Lung (tissue), 13 donors: Measurements from ENCODE around the gene ARAP1. TPM values are rescaled to one million over a fixed set of nuclear protein-coding genes. Genes with fewer than 3 reads are reported as not detected.
A peak's percentile ranks its signal among the peaks of the same experiment; 100 is the strongest.

Experiments
- ATAC-seq: fragments of 200-7000 bp; cut with Tn5 transposase; one replicate; pipeline ENCODE4 v1.9.1; 2020; ENCODE audit warnings: moderate number of reproducible peaks; ENCODE audit not compliant: insufficient read depth, low FRiP score
- DNase-seq, 3 donors: peaks; one replicate each; pipeline ENCODE4 v3.0.0-alpha.2; 2013 to 2017
- H3K27ac ChIP-seq, 2 donors: one replicate each; pipeline ENCODE4 v1.5.1; 2013; ENCODE audit warnings: mild to moderate bottlenecking in 2 of 2, moderate library complexity in 2 of 2, control low read depth in 1 of 2, inconsistent platforms in 1 of 2, low read depth in 1 of 2, low read length in 1 of 2
- H3K27me3 ChIP-seq, 3 donors: one replicate each; pipeline ENCODE4 v1.5.1; 2013; ENCODE audit warnings: low read length in 2 of 3; ENCODE audit not compliant: control insufficient read depth in 3 of 3, insufficient read depth in 3 of 3
- H3K36me3 ChIP-seq, 4 donors: one replicate each; pipeline ENCODE4 v1.5.1; 2013; ENCODE audit warnings: low read length in 4 of 4, mild to moderate bottlenecking in 1 of 4, moderate library complexity in 1 of 4; ENCODE audit not compliant: control insufficient read depth in 4 of 4, insufficient read depth in 4 of 4
- H3K4me1 ChIP-seq, 5 donors: one replicate each; pipeline ENCODE4 v1.5.1; 2013; ENCODE audit warnings: low read length in 5 of 5, mild to moderate bottlenecking in 2 of 5, moderate library complexity in 1 of 5; ENCODE audit not compliant: control insufficient read depth in 5 of 5, insufficient read depth in 5 of 5
- H3K4me3 ChIP-seq: one replicate; pipeline ENCODE4 v1.5.1; 2013; ENCODE audit warnings: mild to moderate bottlenecking, control low read depth, moderate library complexity
- H3K9ac ChIP-seq, 2 donors: one replicate each; pipeline ENCODE4 v1.5.1; 2013; ENCODE audit warnings: low read length in 2 of 2, control low read depth in 1 of 2; ENCODE audit not compliant: insufficient read depth in 1 of 2
- H3K9me3 ChIP-seq, 4 donors: one replicate each; pipeline ENCODE4 v1.5.1; 2013; ENCODE audit warnings: low read length in 3 of 4, mild to moderate bottlenecking in 1 of 4, moderate library complexity in 1 of 4; ENCODE audit not compliant: control insufficient read depth in 4 of 4, insufficient read depth in 3 of 4
- CTCF ChIP-seq: IDR thresholded peaks from 2 replicates; pipeline ENCODE4 v1.5.1; 2012; ENCODE audit warnings: mild to moderate bottlenecking; ENCODE audit errors: control extremely low read depth, extremely low read depth
- WGBS, 2 donors: extraction: QIAGEN DNeasy Blood & Tissue Kit; methylation state at CpG; one replicate each; pipeline ENCODE4 v1.1.7; 2013; 5-methylcytosine and 5-hydroxymethylcytosine counted together
- polyA plus RNA-seq, 2 donors: library from polyadenylated mRNA; stranded (reverse); fragments of 200-250 nt; gene quantifications; one replicate each; pipeline ENCODE4 v1.2.1, GENCODE V29; 2013
- small RNA-seq: library from RNA; depleted of rRNA; stranded (forward); fragments of <200 nt; gene quantifications from one replicate; pipeline ENCODE3, GENCODE V24; 2014; ENCODE audit warnings: low replicate concordance
- total RNA-seq, 2 donors: library from RNA; depleted of rRNA in 1 of 2; stranded (reverse); fragments of >200 nt in 1 of 2; gene quantifications; one replicate each; pipeline ENCODE4 v1.2.1, GENCODE V29; 2014 to 2021
- donor health status: control.
- donor health status: control.
- donor health status: Bipolar disorder and iron deficiency.
- donor health status: healthy.
- donor health status: DM: yes; HTN: yes; CAD: no.

Gene ARAP1
- total and polyA plus RNA-seq, 4 donors, result 134 to 218 (median 173) TPM

GRCh38 chr11:72636376-72636775 lies 115.8 kb downstream of the ARAP1 start:
- ATAC-seq (no peak), DNase-seq (no peak)
- H3K27ac ChIP-seq, result no peak overlapping the region
- TF ChIP-seq CTCF, result no peak
- H3K27me3 ChIP-seq, result peaks cover 0 to 26% (median 17%) of the 10 kb centered on the region in 3 donors
- no peak overlapping the region for H3K9ac ChIP-seq
- peaks cover 0 to 2% (median 0%) of the 10 kb centered on the region in 4 donors for H3K9me3 ChIP-seq
- peaks cover 0 to 20% (median 7%) of the 10 kb centered on the region in 5 donors for H3K4me1 ChIP-seq
- 80 to 87% methylated on average over 3 of the region's 3 CpGs for WGBS, 2 donors
- no peaks in the 10 kb centered on the region for H3K36me3 ChIP-seq
- H3K4me3 ChIP-seq, result no peak overlapping the region

GRCh38 chr11:72635933-72636332 lies 116.3 kb downstream of the ARAP1 start:
- H3K4me1 ChIP-seq, result peaks cover 0 to 20% (median 8%) of the 10 kb centered on the region in 5 donors
- DNase-seq (no peak), ATAC-seq (no peak)
- TF ChIP-seq CTCF, result no peak
- H3K4me3 ChIP-seq, result no peak overlapping the region
- 72 to 79% methylated on average over 6 of the region's 6 CpGs for WGBS, 2 donors
- peaks cover 0 to 21% (median 13%) of the 10 kb centered on the region in 3 donors for H3K27me3 ChIP-seq
- H3K9me3 ChIP-seq, result peaks cover 0 to 2% (median 0%) of the 10 kb centered on the region in 4 donors
- H3K27ac ChIP-seq, result no peak overlapping the region
- no peak overlapping the region for H3K9ac ChIP-seq
- no peaks in the 10 kb centered on the region for H3K36me3 ChIP-seq

- peak in 1 of 3 donors; percentile 43 for DNase-seq
Observed at GRCh38 chr11:72635309-72635915, 116.8 kb downstream of the ARAP1 start.

More at GRCh38 chr11:72635309-72635915, 116.8 kb downstream of the ARAP1 start:
- no peaks in the 10 kb centered on the region for H3K36me3 ChIP-seq
- H3K27ac ChIP-seq, result no peak overlapping the region
- no peak for ATAC-seq
- H3K9me3 ChIP-seq, result peaks cover 0 to 2% (median 0%) of the 10 kb centered on the region in 4 donors
- peaks cover 0 to 16% (median 7%) of the 10 kb centered on the region in 3 donors for H3K27me3 ChIP-seq
- no peak for TF ChIP-seq CTCF
- H3K4me3 ChIP-seq, result no peak overlapping the region
- H3K9ac ChIP-seq, result no peak overlapping the region
- 71 to 77% methylated on average over 9 of the region's 9 CpGs for WGBS, 2 donors
- peaks cover 0 to 20% (median 8%) of the 10 kb centered on the region in 5 donors for H3K4me1 ChIP-seq

Small RNA genes within 50 kb of the gene (small RNA-seq; reads per million reads assigned to genes)
- gene MIR4692, result not detected
- not detected for gene RF00019

Other genes starting within 250 kb of the ARAP1 start
- gene PDE2A, start 78.0 kb downstream of the ARAP1 start, total RNA-seq, result 10 to 100 TPM; 16.7 to 20.5 TPM
- gene PDE2A, start 78.0 kb downstream of the ARAP1 start, polyA plus RNA-seq, result 1 to 10 TPM; 7.7 to 8.7 TPM
- gene STARD10, start 41.6 kb upstream of the ARAP1 start, total RNA-seq, result 100 to 1,000 TPM in 1 of 2 donors, 10 to 100 TPM in 1; 97.1 to 108 TPM
- gene STARD10, start 41.6 kb upstream of the ARAP1 start, polyA plus RNA-seq, result 100 to 1,000 TPM in 1 of 2 donors, 10 to 100 TPM in 1; 66.5 to 198 TPM
- gene ATG16L2, start 62.0 kb upstream of the ARAP1 start, total RNA-seq, result 10 to 100 TPM; 42.6 to 61.9 TPM
- 10 to 100 TPM; 60.8 to 86.0 TPM for gene ATG16L2, start 62.0 kb upstream of the ARAP1 start, polyA plus RNA-seq